Stimulated activated CD8-positive, alpha-beta memory T cell treated with anti-CD3 and anti-CD28 coated beads, Interleukin-7, amount 100 ng/mL, for 4 hours (primary cell): Measurements from ENCODE around the gene C1QTNF6.

Experiments
- DNase-seq, 2 donors: peaks; one replicate each; pipeline ENCODE4 v3.0.0-alpha.2; 2020; ENCODE audit warnings: low read depth in 2 of 2

C1QTNF6 gene

DNA sequence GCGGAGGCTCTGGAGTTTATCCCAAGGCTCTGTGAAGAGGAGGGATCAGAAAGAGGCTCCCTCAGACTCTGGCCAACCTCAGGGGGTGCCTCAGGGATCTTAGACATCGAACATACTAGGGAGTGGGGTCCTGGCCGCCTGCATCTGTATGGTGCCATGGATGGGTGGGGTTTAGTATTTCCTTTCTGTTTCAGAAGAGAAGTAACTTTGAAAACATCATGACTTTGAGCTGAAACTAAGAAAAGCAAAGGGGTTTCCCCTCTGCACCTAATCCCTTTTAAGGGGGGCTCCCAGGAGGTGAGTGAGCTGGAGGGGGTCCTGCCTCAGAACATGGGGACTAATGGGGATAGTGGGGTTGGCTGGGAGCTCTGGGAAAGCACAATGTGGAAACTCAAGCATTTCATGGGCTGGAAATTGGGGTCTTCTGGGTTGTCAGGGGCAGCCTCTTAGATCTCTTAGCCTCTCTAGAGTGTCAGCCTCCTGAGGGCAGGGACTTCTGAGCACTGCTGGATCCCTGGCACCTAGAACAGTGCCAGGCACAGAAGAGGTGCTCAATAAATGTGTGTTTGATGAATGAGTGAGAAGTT is 36.0 kb upstream of the C1QTNF6 start:
- no peak for DNase-seq

DNA sequence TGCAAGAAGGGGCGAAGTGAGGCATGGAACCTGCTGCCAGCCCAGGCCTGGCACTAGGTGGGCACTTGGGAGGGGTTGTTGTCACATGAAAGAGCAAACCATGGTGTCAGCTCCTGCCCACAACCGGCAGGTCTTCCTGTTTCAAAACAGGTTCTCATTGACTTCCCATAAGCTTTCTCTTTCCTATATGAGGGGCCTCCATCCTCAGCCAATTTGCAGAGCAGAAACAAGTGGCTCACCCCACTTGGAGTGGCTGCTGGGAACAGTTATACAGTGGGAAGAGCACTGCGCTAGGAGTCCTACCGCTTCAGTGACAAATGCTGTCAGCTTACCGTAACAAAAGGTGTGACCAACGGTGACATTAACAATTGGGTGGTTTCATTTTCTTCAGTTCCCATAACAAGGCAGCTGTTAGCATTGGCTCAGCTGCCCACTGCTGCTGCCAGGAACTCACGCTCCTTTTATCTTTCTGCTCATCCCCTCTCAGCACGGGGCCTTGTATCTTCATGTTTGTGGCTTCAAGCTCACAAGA is 34.5 kb upstream of the C1QTNF6 start:
- DNase-seq = no peak

DNA sequence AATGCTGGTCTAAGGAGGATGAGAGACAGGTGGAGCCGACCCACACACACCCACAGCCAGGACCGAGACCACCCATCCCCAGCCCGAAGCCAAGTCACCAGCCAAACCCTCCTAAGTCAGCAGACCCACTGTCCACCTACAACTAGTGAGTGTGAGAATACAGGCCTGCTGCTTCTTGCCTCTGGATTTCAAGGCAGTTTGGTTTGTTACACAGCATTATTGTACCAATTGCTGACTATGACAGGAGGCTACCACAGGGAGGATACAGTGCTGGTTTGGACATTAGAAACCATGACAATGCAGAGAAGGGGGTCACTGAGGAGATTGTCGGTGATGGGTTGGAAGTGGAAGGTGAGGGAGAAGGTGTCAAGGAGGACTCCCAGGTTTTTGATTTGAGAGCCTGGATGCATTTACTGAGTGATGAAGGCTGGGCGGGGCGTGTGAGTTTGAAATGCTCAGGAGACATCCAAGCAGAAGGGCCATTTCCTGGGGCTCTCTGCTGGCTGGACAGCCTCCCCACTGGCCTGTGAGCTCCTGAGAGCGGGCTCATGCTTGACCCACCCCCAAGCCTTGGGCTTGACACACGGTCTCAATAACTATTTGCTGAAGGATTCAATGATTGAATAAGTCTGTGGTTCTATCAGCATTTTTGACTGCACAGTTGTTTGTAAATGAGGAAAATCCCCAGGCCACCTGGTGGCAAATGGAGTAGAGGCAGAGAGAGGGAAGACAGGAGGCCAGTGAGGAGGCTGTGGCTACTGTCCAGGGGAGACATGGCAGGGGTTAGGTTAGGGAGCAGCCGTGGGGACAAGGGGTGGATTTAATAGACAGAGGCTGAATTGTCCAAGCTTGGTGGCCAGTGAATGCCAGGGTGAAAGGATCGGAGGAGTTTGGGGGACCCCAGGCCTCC is 33.6 kb upstream of the C1QTNF6 start:
- DNase-seq = no peak

DNA sequence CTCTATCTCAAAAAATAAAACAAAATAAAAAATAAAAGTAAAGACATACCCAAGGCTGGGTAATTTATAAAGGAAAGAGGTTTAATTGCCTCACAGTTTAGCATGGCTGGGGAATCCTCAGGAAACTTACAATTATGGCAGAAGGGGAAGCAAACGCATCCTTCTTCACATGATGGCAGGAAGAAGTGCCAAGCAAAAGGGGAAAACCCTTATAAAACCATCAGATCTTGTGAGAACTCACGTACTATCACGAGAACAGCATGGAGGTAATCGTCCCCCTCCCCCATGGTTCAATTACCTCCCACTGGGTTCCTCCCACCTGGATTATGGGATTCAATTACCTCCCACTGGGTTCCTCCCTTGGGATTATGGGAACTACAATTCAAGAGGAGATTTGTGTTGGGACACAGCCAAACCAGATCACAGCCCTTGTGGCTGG is 32.5 kb upstream of the C1QTNF6 start:
- DNase-seq = no peak

DNA sequence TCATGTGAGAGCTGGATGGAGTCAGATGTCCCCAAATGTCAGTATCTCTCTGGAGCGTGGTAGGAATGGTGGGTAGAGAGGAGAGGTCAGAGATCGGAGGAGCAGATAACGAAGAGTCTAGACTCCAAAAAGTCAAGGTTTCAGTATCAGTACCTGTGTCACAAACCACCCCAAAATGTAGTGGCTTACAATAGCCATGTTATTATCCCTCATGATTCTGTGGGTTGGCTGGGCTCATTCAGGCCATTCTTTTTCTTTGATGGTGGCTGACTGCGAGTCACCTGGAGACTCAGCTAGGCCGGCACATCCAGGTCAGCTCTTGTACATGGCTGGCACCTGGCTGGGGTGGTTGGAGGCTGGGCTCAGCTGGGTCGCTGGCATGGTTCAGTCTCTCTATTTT is 31.5 kb upstream of the C1QTNF6 start:
- no peak for DNase-seq

DNA sequence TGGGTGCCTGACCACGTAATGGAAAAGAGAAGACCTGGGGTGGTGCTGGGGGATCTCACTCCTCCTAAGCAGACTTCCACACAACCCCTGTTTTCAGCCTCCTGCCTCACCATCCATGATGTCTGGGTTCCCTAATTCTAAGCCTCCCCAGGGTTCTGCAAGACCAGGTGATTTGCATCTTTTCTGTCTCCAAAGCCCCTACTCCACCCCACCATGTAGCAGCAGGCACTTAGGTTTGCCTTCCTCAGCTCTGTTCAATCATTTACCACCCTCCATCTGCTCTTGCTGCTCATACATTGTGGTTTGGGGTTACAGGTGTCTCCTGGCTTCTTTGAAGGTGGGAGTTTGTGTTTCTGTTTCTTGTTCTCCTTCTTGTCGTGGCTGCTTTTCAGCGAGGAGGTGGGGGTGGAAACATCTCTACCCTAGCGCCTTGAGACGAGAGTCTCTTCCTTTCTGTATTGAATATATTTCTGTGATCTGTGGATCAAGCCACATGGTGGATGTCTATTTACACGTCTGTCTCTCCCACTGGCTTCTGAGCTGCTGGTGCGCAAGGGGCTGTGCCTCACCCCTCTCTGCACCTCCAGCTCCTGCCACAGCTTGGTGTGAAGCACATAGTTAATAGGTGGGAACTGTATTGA is 30.8 kb upstream of the C1QTNF6 start:
- peak; percentile 58 to 77 for DNase-seq

DNA sequence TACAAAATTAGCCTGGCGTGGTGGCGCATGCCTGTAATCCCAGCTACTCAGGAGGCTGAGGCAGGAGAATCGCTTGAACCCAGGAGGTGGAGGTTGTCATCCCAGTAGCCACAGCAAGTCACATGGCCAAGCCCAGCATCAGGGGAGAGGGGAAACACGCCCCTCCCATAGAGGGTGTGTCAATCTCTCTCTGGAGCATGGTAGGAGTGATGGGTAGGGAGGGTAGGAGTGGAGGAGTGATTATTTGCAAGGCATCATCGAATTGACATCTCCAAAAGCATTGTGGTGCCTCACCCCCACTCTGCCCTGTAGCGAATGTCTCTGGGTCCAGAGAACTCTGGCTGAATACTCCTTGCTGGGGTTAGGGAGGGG is 30.3 kb upstream of the C1QTNF6 start:
- DNase-seq = no peak

DNA sequence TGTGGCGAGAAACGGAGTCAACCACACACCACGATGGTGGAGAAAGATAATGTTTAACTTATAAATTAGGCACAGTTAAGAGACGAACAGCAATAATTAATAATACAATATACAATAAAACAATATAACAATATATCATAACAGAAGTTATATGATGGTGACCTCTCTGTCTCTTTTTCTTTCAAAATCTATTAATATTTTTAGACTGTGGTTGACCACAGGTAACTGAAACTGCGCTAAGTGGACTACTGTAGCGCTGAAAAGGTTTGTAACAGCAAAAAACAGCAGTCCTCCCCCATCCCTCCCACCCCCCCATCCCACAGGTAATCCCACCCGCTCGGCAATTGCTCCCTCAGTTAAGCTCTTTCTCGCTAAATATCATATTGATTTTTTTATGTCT is 27.8 kb upstream of the C1QTNF6 start:
- no peak for DNase-seq

DNA sequence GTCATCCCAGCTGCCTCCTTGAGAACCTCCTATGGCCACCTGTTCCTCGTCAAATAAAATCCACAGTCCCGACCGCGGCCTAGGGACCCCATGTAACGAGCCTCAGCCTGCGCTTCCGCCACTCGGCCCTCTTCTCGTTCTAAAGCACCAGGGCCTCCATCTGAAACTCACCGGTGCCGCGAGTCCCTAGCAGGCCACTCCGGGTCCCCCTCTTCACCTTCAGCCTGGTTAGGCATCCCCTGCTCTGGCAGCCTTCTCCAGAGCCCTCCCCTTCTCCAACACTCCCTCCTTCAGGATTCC is 26.6 kb upstream of the C1QTNF6 start:
- no peak for DNase-seq

DNA sequence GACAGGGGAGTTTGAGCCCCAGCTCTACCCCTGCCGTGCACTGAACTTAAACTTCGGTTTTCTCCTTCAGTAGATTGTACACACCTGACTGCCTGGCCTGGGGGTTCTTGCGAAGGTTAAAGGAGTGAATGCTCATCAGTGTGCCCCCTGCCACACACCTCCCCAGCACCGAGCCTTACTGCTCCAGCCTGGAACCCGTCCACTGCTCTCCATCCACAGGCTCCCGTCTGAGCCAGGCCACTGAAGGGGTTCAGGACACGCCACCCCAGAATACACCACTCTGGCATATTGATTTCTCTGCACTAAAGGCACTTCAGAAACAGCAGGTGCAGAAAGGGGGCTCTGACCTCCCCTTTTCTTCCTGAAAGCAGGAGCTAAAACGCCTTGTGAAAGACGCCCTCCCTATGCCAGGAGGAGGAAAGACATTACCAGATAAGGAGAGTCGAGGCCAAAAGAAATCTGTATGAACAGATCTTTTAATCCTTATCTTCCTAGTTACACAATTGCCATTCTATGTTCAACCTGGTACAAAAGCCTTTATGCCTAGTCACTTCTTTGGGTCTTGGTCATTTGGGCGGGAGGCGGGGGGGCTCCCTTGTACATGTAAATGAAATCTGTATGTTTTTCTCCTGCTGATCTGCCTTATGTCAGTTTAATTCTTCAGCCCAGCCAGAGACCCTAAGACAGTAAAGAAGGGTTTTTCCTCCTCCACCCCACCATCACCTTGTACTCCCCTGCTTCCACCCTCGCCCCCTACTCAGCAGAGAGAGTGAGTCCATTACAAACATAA is 26.1 kb upstream of the C1QTNF6 start:
- DNase-seq = no peak

DNA sequence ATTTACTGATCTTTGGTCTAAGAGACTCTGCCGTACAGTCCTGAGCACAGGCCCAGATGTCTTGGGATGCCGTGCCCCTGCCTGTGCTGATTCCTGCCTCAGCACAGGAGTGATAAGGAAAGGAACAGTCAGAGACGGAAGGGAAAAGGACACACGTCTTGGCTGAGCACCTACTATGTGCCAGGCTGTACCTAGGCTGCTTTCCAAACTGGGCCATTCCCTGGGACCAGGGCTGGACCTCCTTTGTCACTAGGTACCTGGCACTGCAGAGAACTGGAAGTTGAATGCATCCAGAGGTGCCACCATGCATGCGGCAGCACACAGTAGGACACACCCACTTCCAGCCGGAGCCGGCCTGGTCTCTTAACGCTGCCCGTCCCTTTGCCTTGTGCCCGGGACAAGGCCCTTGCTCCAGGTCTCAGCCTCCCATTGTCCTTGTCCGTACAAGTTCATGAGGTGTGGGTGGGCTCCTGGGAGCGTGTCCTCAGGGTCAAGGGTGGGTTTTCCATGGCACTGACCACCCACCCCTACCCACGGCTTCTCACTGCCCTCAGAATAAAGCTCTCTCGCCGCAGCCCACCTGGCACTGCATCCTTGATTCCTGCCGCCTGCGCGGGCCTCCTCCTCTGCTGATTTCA is 25.3 kb upstream of the C1QTNF6 start:
- no peak for DNase-seq

DNA sequence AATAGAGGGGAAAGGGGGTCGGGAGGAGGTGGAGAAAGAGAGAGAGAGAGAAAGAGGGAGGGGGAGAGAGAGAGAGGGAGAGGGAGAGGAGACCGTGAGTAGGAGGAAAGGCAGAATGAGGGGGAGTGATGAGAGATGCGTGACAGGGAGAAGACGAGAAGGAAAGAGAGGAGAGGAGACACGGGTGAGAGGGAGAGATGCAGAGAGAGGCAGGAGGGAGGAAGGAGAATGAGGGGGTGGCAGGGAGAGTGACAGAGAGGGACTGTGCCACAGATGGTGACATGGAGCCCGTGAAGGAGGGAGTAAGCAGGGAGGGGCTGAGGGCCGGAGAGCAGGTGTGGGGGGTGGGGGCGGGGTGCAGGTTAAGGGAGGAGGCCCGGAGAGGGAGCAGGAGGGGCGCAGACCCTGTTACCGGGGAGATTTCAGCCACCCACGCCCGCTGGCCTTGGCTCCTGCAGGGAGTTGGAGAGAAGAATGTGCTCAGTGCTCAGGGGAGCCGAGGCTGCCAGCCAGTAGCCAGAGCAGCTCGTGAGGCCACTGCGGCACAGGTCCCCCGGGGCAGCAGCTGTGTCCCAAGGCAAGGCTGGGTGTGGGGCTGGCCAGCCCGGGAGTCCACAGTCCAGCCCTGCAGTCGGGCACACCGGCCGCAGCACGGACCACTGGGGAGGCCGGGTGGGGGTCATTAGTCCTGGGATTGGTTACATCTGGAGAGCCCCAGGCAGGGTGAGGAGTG is 24.3 kb upstream of the C1QTNF6 start, which contains the start of gene SSTR3:
Gene SSTR3, minus strand, starts transcription at position 304 of the 733 bp plus-strand sequence. CDS start 4,674 bp downstream, outside the sequence.
- DNase-seq = no peak

DNA sequence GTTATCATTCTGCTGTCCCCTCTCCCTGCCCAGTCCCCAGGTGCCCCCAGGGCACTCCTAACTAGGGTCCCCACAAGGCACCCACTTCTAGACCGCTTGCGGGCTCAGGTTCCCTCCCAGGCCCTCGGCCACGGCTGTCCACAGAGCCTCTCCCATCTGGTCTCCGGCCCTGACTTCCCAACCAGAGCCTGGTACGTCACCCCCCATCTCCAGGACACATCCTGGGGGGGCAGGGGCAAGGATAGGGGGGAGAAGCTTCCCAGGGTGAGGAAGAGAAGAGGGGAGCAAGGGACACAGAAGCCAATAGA is 23.8 kb upstream of the C1QTNF6 start:
- no peak for DNase-seq

DNA sequence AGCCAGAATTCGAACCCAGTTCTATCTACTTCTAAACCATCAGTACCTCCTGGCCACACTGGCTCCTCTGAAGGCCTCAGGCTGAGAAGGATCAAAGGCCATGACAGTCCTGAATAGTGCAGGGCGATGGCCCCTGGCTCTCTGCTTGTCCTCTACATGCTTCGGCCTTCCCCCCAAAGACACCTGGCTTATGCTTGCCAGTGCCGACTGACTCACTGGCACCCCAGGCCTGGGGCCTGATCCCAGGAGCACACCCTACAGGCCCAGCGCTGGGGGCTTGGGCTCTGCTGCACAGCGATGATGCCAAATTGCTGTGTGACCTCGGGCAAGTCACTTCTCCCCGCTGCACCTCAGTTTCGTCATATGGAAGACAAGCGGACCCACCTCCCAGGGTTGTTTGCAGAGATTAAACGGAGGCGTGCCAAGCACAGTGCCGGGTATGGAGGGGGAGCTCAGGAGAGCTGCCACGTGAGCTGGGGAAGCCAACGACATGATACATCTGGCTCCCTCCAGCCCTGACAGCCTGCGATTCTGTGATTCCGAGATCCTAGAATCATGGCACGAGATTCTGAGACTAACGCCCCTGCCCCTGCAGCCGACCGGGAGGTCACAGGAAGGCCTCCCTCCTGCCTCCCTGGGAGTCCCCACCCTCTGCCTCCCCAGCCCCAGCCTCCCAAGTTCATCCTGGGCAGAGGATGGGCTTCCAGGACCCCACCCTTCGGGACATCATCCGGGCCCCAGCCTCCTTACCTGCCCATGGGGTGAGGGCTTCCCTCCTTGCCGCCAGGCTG is 23.2 kb upstream of the C1QTNF6 start:
- no peak for DNase-seq

DNA sequence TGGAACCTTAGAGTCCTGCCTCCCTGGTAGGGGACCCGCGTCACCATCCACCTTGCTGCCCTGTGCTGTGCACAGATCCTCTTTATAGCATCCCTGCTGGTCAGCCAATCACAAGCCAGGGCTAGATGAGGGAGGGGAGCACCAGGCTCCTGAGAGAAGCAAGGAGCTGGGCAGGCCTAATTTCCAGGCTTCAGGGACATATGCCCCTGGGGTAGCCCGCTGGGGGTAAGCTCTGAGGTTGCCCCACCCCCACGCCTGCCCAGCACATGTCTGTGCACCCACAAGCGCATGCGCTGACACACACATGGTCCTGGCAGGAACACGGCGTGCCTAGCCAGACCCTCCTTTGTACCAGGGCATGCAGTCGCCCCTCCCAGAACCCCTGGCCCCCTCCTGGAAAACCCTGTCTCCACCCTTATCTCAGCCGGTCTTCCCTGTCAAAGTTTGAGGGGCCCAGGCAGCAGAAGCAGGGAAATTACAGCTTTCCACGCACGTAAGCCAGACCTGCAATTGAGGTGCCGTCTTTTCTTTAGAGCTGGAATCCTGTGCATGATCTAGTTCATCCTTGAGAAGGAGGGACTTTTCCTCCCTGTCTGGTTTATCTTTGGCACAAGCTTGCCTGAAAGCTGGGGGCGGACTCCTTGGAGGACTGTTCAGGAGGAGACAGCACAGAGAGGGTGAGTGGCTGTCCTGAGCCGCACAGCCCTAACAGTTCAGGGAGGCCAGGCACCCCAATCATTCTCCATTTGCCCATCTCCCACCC is 22.2 kb upstream of the C1QTNF6 start:
- DNase-seq = no peak

DNA sequence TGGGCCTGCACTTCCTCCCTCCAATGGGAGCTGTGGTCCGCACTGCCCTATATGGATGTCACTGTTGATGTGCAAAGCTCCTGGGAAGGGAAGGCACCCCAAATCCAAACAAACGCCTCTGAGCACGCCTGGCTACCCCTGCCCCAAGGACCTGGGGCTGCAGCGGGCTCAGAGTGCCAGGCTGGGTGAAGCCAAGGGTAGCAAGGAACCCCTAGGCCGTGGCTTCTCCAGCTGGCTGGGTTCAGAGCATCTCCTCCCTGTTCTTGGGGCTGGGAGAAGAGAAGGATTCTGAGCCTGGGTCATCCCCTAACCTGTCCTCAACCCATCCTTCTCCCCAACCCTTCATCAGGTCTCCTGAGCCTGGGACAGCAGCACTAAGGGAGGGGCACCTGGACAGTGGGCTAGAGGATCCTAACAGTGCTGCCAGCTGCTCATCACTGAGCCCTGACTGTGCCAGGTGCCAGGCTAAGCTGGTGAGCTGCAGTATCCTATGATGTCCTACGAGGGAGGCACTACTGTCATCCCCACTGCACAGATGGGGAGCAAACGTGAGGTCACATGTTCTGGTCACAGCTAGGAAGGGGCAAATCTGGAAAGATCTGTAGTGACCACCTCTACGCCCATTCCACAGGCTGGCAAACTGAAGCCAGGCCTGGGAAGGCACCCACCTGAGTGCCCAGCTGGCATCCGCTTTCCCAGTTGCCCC is 21.2 kb upstream of the C1QTNF6 start:
- no peak for DNase-seq

DNA sequence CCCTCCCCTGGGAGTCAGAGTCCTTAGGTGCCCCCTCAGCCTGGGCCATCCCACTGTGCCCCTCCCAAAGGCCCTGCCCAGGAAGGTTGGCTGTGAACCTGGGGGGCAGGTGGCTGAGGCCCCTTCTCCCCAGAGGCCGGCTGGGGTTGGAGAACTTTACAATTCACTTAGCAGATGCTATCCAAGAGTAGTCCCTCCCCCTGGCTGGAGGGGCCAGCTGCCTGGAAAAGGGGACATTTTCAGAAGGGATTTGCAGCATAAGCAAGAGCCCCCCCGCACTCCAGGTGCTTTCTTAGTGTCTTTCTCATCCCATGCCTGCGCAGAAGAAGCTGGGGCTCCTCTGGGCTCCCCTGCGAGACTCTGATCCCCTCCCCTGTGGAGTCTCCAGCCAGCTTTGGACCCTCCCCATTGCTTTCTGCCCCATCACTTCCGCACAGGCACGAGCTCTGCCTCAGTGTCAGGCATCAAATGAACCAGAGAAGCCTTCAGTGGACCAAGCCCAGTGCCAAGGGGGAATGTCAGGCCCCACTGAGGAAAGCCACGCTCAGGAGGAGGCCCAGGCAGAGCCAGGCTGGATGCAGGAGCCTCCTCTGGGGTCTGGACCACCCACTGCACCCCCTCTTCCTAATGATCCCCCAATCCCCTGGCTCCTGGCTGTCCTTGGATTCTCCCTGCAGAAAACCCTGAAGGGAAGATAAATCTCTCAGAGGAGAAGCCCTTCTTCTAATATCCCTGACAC is 20.5 kb upstream of the C1QTNF6 start:
- no peak for DNase-seq

DNA sequence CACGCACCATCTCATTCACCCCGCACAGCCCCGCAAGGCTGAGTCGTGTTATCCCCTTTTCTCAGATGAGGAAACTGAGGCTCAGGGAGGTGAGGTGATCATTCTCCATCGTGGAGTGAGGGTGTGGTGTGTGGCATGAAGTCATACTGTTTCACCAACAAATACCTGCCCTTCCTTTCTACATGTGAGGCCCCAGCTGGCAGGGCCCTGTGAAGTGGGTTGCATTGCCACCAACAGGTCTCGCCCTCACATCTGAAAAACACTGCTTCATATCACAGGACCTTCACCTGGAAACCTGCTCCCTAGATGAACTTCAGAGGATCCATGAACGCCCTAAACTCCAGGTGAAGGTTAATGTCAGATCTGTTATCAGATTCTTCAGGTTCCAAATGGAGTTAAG is 19.9 kb upstream of the C1QTNF6 start:
- DNase-seq = no peak
